ENCODE data around the gene IDS.
"Not testable (repeated sequence)": the region's sequence is repeated elsewhere in the genome, so short reads cannot be mapped to it uniquely, and the experiment has no call there.

The IDS gene, protein sequence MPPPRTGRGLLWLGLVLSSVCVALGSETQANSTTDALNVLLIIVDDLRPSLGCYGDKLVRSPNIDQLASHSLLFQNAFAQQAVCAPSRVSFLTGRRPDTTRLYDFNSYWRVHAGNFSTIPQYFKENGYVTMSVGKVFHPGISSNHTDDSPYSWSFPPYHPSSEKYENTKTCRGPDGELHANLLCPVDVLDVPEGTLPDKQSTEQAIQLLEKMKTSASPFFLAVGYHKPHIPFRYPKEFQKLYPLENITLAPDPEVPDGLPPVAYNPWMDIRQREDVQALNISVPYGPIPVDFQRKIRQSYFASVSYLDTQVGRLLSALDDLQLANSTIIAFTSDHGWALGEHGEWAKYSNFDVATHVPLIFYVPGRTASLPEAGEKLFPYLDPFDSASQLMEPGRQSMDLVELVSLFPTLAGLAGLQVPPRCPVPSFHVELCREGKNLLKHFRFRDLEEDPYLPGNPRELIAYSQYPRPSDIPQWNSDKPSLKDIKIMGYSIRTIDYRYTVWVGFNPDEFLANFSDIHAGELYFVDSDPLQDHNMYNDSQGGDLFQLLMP

GRCh38 chrX:149504915-149505651 lies at the start of gene IDS:
IDS (minus strand) TSS chrX:149505306; CDS start chrX:149505137, 169 bp downstream.
- H3K36me3 ChIP-seq (ENCODE audit: control insufficient read depth, insufficient read depth, low read length): no peaks in the 10 kb centered on the region
- H3K9me3 ChIP-seq (ENCODE audit: control insufficient read depth, low read length): no peaks in the 10 kb centered on the region
- peak within 1 kb of the TSS; percentile 19 for H3K4me3 ChIP-seq (ENCODE audit: low read length)
- peak within 1 kb of the TSS; percentile 84 for H3K9ac ChIP-seq (ENCODE audit: low read length)
- peaks cover 11% of the 10 kb centered on the region for H3K4me1 ChIP-seq (ENCODE audit: control insufficient read depth, insufficient read depth, low read length)
- peaks cover 12% of the 10 kb centered on the region for H3K27me3 ChIP-seq (ENCODE audit: control insufficient read depth, insufficient read depth, low read length)

- not testable (repeated sequence) for H3K4me1 ChIP-seq (ENCODE audit: control insufficient read depth, insufficient read depth, low read length); H3K4me3 ChIP-seq (ENCODE audit: low read length); H3K27me3 ChIP-seq (ENCODE audit: control insufficient read depth, insufficient read depth, low read length); H3K9ac ChIP-seq (ENCODE audit: low read length); H3K9me3 ChIP-seq (ENCODE audit: control insufficient read depth, low read length); H3K36me3 ChIP-seq (ENCODE audit: control insufficient read depth, insufficient read depth, low read length)
Measured at GRCh38 chrX:149551939-149552248, 46.8 kb upstream of the IDS start.

GRCh38 chrX:149551245-149551938 lies 46.3 kb upstream of the IDS start:
- not testable (repeated sequence) for H3K27me3 ChIP-seq (ENCODE audit: control insufficient read depth, insufficient read depth, low read length); H3K36me3 ChIP-seq (ENCODE audit: control insufficient read depth, insufficient read depth, low read length)

GRCh38 chrX:149550454-149550853 lies 45.3 kb upstream of the IDS start:
- H3K27me3 ChIP-seq (ENCODE audit: control insufficient read depth, insufficient read depth, low read length); H3K9ac ChIP-seq (ENCODE audit: low read length): not testable (repeated sequence)

More at GRCh38 chrX:149551245-149551938, 46.3 kb upstream of the IDS start:
- H3K4me1 ChIP-seq (ENCODE audit: control insufficient read depth, insufficient read depth, low read length); H3K9me3 ChIP-seq (ENCODE audit: control insufficient read depth, low read length); H3K9ac ChIP-seq (ENCODE audit: low read length); H3K4me3 ChIP-seq (ENCODE audit: low read length): not testable (repeated sequence)

GRCh38 chrX:149549701-149550100 lies 44.6 kb upstream of the IDS start, which contains the start of gene HSFX3:
HSFX3 (minus strand) TSS chrX:149549924; CDS start chrX:149549852, 72 bp downstream.
- not testable (repeated sequence) for H3K9me3 ChIP-seq (ENCODE audit: control insufficient read depth, low read length); H3K9ac ChIP-seq (ENCODE audit: low read length); H3K27me3 ChIP-seq (ENCODE audit: control insufficient read depth, insufficient read depth, low read length); H3K36me3 ChIP-seq (ENCODE audit: control insufficient read depth, insufficient read depth, low read length); H3K4me3 ChIP-seq (ENCODE audit: low read length); H3K4me1 ChIP-seq (ENCODE audit: control insufficient read depth, insufficient read depth, low read length)

More at GRCh38 chrX:149550454-149550853, 45.3 kb upstream of the IDS start:
- H3K4me1 ChIP-seq (ENCODE audit: control insufficient read depth, insufficient read depth, low read length); H3K4me3 ChIP-seq (ENCODE audit: low read length); H3K36me3 ChIP-seq (ENCODE audit: control insufficient read depth, insufficient read depth, low read length); H3K9me3 ChIP-seq (ENCODE audit: control insufficient read depth, low read length): not testable (repeated sequence)

GRCh38 chrX:149547782-149548181 lies 42.7 kb upstream of the IDS start:
- H3K9me3 ChIP-seq (ENCODE audit: control insufficient read depth, low read length): not testable (repeated sequence)

GRCh38 chrX:149546962-149547361 lies 41.9 kb upstream of the IDS start:
- not testable (repeated sequence) for H3K9ac ChIP-seq (ENCODE audit: low read length); H3K27me3 ChIP-seq (ENCODE audit: control insufficient read depth, insufficient read depth, low read length)

More at GRCh38 chrX:149547782-149548181, 42.7 kb upstream of the IDS start:
- not testable (repeated sequence) for H3K9ac ChIP-seq (ENCODE audit: low read length); H3K4me1 ChIP-seq (ENCODE audit: control insufficient read depth, insufficient read depth, low read length); H3K4me3 ChIP-seq (ENCODE audit: low read length); H3K36me3 ChIP-seq (ENCODE audit: control insufficient read depth, insufficient read depth, low read length); H3K27me3 ChIP-seq (ENCODE audit: control insufficient read depth, insufficient read depth, low read length)

GRCh38 chrX:149545545-149546543 lies 40.7 kb upstream of the IDS start:
- H3K27me3 ChIP-seq (ENCODE audit: control insufficient read depth, insufficient read depth, low read length); H3K4me1 ChIP-seq (ENCODE audit: control insufficient read depth, insufficient read depth, low read length); H3K36me3 ChIP-seq (ENCODE audit: control insufficient read depth, insufficient read depth, low read length); H3K4me3 ChIP-seq (ENCODE audit: low read length); H3K9me3 ChIP-seq (ENCODE audit: control insufficient read depth, low read length); H3K9ac ChIP-seq (ENCODE audit: low read length): not testable (repeated sequence)

More at GRCh38 chrX:149546962-149547361, 41.9 kb upstream of the IDS start:
- H3K36me3 ChIP-seq (ENCODE audit: control insufficient read depth, insufficient read depth, low read length); H3K4me3 ChIP-seq (ENCODE audit: low read length); H3K4me1 ChIP-seq (ENCODE audit: control insufficient read depth, insufficient read depth, low read length); H3K9me3 ChIP-seq (ENCODE audit: control insufficient read depth, low read length): not testable (repeated sequence)

- Histone ChIP-seq H3K36me3 (ENCODE audit: control insufficient read depth, insufficient read depth, low read length) (no peaks in the 10 kb centered on the region), H3K27me3 (ENCODE audit: control insufficient read depth, insufficient read depth, low read length) (no peaks in the 10 kb centered on the region), H3K4me3 (ENCODE audit: low read length) (peak overlapping the region; percentile 56), H3K4me1 (ENCODE audit: control insufficient read depth, insufficient read depth, low read length) (peaks cover 4% of the 10 kb centered on the region), H3K9me3 (ENCODE audit: control insufficient read depth, low read length) (no peaks in the 10 kb centered on the region), H3K9ac (ENCODE audit: low read length) (peak overlapping the region; percentile 70)
Measured at GRCh38 chrX:149541521-149542047, 36.5 kb upstream of the IDS start.

GRCh38 chrX:149540621-149541520 lies 35.8 kb upstream of the IDS start, which contains the start of gene EOLA1:
EOLA1 (plus strand) TSS chrX:149541012; CDS start chrX:149545631, 4,619 bp downstream.
- H3K4me1 ChIP-seq (ENCODE audit: control insufficient read depth, insufficient read depth, low read length): peaks cover 4% of the 10 kb centered on the region
- peak within 1 kb of the TSS; percentile 70 for H3K9ac ChIP-seq (ENCODE audit: low read length)
- no peaks in the 10 kb centered on the region for H3K9me3 ChIP-seq (ENCODE audit: control insufficient read depth, low read length)
- peak within 1 kb of the TSS; percentile 56 for H3K4me3 ChIP-seq (ENCODE audit: low read length)
- no peaks in the 10 kb centered on the region for H3K27me3 ChIP-seq (ENCODE audit: control insufficient read depth, insufficient read depth, low read length)
- H3K36me3 ChIP-seq (ENCODE audit: control insufficient read depth, insufficient read depth, low read length): no peaks in the 10 kb centered on the region
